ENCODE measurements around the gene SUMO3.

DNA sequence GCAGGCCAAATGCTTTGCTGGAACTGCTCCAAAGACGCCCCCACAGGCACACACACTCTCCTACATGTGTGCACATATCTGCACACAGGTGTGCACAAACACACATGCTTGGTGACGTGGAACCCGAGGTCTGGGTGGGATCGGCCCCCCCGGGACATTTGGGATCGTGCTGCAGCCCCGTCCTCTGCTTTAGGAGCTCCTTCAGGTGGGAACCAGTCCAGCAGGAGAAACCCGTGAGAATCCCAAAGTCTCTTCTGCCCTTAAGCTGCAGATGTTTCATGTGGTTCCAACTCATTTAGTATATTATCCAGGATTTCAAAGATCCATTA is 54.8 kb downstream of the SUMO3 start:
- TF ChIP-seq CTCF (optimal IDR thresholded peaks at IDR 0.05 in 1 of 3, IDR thresholded peaks at IDR 0.05 in 1 of 3, conservative IDR thresholded peaks at IDR 0.05 in 1 of 3; ENCODE audit: extremely low read depth in 1 of 3, insufficient read depth in 2 of 3, low read length in 3 of 3) = no peak
- TF ChIP-seq EZH2 (IDR thresholded peaks at IDR 0.05; ENCODE audit: low read length) = no peak
